Measurements from ENCODE around the gene RAD1.

Gene RAD1

DNA sequence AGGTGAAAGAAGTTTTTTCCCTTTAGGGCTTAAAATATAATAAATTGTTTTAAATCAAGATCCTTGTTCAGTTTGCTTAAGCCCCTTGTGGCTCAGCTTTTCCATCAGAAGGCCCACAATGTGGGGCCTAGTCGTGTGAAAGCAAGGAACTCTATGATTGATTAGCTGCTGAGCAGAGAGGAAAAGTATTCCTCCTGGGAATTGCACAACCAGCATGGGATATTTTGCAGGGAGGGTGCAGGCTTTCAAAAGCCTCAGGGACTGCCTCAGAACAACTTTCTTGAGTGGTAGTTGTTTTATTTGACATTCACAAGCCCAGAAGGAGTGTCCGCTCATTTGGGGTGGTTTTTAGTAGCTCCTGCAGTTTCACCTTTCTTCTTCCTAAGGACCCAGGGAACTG is 56.5 kb downstream of the RAD1 start:
- no peak for DNase-seq

GRCh38 chr5:34857894-34858293 is 57.4 kb downstream of the RAD1 start:
- no peak for DNase-seq

DNA sequence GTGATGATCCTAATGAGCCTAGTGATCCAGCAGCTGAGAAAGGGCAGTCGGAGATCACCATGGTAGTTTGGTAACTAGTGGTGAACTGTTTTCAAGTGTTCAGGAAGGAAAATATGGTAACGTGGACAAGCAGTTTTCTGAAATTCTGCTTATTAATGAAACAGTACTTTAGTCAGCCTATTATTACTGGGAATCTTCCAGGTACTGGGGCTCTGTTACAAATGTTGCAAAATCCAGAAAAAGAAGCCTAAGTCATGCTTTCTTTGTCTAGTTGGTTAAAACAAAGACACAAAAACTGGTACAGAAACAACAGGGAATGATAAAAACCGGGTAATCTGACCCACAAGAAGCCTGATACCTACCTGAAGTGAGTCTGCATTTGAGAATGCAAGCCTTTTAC is 58.1 kb downstream of the RAD1 start:
- no peak for DNase-seq
